AG08396 (cell line): ENCODE measurements around the gene IGFALS.

ENCODE experiments used
- DNase-seq: peaks from one replicate; pipeline ENCODE4 v3.0.0; 2012; ENCODE audit warnings: low spot score, mixed read lengths

The IGFALS gene

DNA sequence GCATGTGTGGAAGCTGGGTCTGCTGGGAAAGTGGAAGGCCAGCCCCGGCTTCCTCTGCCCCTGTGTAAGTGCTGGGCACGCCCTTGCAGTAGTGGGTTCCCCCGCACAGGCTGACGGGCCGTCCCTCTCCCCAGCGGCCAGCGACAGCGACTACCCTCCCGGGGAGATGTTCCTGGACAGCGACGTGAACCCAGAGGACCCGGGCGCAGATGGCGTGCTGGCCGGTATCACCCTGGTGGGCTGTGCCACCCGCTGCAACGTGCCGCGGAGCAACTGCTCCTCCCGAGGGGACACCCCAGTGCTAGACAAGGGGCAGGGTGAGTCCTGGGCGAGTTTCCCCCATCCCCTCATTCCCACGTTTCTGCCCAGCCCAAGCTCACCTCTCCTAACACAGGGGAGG, 27.7 kb downstream of the IGFALS start:
- no peak for DNase-seq

DNA sequence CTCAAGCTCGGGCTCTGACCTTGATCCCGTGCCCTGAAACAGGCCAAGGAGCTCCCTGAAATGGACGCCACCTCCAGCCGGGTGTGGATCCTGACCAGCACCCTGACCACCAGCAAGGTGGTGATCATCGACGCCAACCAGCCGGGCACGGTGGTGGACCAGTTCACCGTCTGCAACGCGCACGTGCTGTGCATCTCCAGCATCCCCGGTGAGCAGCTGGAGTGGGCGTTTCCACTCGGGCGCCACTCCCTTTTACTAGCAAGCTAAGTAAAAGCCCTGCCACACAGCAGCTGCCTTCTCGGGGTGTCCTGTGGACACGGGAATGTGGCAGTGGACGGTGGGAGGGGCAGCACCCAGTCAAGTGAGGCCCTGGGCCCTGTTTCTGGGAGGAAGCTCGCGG, 28.5 kb downstream of the IGFALS start:
- no peak for DNase-seq

- no peak for DNase-seq
Observed at GRCh38 chr16:1763521-1764511, 29.7 kb downstream of the IGFALS start.

DNA sequence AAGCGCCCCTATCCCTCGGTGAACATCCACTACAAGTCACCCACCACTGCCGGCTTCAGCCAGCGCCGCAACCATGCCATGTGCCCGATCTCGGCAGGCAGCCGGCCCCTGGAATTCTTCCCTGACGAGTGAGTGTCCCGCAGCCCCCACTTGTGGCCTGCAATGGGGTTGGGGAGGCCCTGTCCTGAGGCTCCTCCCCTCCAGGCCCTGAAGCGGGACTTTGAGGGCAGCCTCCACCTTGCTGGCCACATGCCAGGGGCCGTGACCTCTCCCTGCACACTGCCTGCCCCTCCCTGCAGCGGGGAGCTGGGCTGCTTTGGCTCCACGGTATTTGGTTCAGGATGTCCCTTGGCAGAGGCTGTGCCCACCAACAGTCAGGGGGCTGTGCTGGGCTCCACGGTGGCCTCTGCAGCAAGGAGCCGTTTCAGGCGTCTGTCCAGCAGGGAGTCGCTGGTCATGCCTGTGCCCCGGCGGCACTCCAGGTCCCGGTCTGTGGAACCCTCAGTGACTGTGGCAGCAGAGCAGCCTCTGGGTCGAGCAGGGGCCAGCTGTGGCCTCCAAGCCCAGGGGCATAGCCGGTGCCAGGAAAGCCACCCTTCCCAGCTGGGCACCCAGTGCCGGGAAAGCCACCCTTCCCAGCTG, 30.5 kb downstream of the IGFALS start:
- DNase-seq, result no peak

- no peak for DNase-seq
Observed at GRCh38 chr16:1762196-1762878, 31.2 kb downstream of the IGFALS start.

DNA sequence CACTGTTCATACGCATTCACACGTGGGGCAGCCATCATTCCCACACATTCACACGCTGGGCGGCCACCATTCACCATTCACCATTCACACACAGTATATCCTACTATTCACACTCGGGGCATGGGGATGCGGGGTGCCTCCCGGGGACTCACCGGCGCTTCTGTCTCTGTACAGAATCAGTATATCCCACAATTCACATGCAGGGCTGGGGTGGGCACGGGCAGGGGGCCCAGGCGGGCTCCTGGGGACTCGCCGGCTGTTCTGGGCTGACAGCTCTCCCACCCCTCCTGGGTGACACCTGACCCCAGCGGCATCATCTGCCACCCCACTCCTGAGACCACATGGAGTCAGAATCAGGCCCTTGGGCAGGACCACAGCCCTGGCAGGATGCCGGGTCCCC, 31.8 kb downstream of the IGFALS start:
- DNase-seq, result no peak

- DNase-seq, result no peak
Observed at GRCh38 chr16:1760911-1761310, 32.6 kb downstream of the IGFALS start.

GRCh38 chr16:1759511-1759910, 34.0 kb downstream of the IGFALS start:
- DNase-seq, result no peak

DNA sequence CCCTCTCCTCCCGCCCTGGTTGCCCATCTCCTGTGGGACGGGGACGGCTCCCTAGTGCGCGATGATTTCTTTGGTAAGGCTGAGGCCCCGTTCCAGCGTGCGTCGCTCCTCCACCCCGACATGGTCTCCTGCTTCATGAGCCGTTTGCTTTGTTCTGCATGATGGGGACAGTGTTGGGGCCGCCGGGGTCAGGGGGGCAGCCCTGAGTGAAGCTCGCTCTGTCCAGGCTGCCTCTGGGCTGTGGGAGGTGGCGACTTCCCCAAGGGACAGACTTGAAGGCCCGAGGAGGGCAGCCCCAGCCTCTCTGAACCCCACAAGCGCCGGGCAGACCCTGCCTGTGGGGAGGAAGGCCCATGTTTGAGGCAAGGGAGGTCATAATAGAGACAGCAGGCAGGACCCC, 34.6 kb downstream of the IGFALS start:
- DNase-seq, result no peak

- no peak for DNase-seq
Observed at GRCh38 chr16:1757714-1758461, 35.6 kb downstream of the IGFALS start.

DNA sequence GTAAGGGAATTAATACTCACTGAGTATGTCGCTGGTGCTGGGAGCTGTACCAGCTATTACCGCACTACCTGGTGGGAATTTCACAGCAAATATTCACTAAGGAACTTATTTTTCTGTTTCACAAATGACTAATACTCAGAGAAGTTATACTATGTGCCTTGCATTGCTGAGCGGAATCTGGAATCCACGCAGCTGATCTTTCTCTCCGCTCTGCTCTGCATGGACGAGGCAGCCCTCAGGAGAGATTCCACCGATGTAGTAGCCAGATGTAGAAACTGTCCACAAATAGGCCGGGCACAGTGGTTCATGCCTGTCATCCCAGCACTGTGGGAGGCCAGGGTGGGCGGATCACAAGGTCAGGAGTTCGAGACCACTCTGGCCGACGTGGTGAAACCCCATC, 39.3 kb downstream of the IGFALS start:
- DNase-seq, result no peak

DNA sequence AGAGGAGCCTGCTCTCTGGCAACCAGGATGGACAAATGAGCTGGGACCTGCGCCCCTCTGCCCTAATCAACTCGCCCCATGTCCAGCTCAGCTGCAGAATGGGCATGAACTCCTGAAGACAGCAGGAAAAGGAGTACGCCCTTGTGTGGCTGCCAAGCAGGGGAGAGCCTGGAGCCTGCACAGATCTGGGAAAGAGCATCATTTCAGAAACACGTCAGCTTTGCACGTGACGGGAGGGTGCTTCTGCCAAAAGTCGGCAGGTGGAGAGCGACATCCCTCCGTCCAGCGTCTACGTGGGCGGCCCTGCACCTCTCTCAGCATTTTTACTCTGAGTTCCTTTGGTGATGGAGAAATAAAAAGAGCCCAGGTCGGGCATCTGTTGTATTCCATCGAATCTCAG, 40.7 kb downstream of the IGFALS start:
- no peak for DNase-seq

DNA sequence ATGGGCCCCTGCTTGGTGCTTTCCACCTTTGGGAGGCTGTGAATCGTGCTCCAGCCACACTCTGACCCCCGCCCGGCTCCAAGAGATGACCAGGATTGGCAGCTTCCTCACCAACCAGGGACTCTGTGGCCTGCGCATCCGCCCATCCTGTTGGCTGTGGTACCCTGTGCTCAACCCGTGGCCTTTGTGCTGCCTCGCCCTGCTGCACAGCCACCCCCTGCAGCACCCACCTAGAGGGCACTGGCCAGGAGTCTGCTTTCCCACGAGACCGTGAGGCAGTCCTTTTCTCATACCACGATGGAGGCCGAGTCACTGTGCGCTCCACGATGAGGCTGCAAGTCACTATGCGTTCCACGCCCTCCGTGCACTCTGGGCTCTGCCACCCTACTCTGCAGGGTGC, 41.6 kb downstream of the IGFALS start:
- DNase-seq, result no peak

DNA sequence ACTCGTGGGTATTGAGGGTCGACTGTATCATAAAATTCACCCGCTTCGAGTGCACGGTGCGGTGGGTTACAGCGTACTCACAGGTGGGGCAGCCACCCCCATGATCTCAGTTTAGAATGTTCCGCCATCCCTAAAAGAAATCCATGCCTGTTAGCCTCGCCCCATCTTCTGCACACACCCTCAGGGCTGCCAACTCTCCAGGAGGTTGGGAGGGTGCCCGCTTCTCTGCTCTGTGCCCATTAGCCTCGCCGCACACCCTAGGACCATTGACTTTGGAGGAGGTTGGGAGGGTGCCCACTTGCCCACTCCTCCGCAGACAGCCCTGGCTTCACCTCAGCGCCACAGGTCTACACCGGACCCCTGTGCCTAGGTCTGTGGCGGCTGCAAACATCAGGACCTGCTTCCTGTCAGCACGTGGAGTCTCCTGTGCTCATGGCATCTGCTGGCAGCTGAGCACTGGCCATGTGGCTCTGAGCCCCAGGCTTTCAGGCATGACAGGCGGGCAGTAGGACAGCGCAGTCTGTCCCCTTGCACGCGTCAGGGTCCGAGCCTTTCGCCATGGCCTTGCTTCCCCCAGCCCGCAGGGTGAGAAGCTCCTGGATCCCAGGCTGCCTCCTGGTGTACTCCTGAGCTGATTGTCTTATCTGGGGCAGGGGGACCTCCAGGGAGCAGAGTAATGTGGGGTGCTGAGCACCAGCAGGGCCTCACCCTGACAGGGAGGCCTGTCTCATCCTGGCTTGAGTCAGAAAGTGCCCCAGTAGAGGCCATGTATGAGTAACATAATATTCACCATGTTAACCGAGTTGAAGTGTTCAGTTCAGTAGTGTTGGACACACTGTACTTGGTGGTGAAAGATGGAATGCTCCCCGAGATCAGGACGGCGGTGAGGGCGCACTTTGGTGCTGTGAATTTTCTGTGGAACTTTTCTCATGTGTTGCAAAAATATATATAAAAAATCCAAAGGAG, 44.1 kb downstream of the IGFALS start:
- peak; percentile 55 for DNase-seq

- DNase-seq, result no peak
Observed at GRCh38 chr16:1747934-1748333, 45.6 kb downstream of the IGFALS start.

DNA sequence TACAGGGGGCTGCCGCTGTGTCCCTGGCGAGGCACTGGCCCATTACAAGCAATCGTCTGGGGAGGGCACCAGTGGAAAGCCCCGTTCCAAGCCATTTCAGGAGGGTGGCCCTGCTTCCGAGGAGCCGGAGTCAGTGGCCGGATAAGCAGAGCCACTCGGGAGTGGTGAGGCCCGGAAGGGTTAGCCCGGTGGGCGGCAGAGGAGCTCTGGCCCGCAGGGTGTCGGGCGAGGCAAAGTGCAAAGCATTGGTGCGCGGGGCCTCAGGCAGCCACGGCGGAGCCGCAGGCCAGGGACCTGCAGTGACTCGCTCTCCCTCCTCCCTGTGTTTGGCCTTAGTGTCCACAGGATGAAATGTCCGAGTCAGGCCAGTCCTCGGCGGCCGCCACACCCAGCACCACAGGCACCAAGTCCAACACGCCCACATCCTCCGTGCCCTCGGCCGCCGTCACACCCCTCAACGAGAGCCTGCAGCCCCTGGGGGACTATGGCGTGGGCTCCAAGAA, 46.8 kb downstream of the IGFALS start:
- no peak for DNase-seq

GRCh38 chr16:1745900-1746692, 47.4 kb downstream of the IGFALS start:
- DNase-seq, result no peak

DNA sequence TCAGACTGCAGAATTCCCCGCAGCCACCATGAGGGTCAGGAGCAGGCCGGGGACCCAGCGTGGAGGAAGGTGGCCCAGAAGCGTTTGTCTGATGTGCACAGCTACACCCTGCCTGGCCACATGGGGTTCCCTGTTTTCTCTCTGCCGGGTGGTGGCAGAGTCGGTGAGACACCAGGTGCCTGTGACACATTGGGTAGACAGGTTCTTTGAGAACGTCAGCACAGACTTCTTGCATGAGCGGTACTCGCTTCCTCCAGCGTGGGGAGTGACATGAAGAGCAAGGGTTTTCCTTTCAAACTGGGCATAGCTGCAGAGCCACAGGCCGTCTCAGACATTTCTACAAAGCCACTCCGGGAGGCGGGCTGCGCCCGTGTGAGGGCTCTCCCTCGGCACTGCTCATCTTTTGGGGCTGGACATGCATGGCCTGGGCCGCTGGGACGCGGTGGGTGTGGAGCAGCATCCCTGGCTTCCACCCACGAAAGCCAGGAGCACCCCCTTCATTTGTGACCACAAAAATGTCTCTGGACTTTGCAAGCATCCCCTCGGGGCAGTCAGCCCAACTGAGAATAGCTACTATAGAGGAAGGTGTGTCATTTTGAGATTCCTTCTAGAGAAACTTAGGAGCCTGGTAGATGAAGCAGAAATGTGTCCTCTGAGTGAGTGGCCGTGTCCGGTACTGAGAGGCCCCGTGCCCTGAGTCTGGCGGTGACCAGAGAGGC, 48.2 kb downstream of the IGFALS start:
- peak; percentile 62 for DNase-seq

DNA sequence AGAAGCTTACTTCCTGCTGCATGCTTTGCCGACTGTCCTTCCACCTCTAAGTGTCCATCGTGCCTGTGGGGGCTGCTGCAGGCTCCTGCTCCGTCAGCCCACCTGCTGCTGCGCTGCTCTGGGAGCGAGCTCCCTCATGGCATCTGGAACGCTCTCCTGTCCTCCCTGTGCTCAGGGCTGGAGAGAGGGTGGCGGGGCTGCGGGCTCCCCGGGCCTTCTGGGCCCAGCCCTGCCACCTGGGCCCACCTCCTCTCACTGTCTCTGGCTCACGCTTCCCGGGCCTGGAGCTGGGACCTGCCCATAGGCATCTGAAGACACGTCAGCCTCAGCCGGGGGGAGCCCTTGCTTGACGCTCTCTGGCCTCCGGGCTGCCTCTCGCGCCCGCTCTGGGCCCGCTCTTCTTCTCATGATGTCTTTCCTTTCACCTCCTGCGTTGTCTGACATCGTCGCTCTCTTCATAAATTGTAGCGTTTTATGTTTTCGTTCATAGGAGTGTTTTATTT, 49.1 kb downstream of the IGFALS start:
- no peak for DNase-seq
